PC-3 (cell line): Measurements from ENCODE around the gene UBE2H.

ENCODE experiments used
- CTCF ChIP-seq: fragments of 300-600 bp; sonication (generic); conservative IDR thresholded peaks from 2 replicates; pipeline ENCODE4 v1.5.1; 2017; ENCODE audit warnings: antibody characterized with exemption, low read depth, mild to moderate bottlenecking, low read length
- EZH2 ChIP-seq: fragments of 300-600 bp; sonication (generic); IDR thresholded peaks from one replicate; pipeline ENCODE4 v1.6.1; 2017; ENCODE audit warnings: antibody characterized with exemption, mild to moderate bottlenecking, low read length; ENCODE audit not compliant: unreplicated experiment
- EZH2phosphoT487 ChIP-seq: fragments of 300-600 bp; sonication (generic); IDR thresholded peaks from 2 replicates; pipeline ENCODE4 v1.6.1; 2018; ENCODE audit warnings: mild to moderate bottlenecking, antibody characterized with exemption, low read length, borderline replicate concordance

DNA sequence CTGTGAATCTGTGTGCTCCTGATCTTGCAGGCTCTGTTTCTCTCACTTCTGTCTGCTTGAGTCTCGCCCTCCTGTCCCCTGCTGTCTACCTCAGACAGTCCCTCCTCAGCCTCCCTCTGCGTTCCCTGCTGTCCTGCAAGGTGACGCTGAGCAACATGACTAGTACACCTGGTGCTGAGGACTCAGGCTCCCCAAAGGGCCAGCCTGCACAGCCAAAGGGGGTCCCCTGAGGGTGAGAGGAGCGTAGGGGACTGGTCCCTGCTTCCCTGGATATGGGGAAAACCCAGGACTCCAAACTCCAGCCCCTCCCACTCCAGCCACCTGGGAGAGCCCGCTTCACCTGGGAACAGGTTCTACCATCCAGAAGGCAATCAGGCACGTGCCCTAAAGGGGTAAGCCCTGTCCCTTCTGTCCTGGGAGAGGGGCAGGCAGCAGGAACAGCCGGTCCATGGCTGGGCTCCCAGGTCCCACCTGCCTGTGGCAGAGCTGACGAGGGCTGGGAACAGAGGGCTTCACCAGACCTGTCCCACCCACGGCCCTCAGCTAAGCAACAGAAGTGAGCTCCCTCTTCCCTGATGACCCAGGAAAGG lies 156.5 kb downstream of the UBE2H start:
- TF ChIP-seq CTCF = no peak
- no peak for TF ChIP-seq EZH2
- TF ChIP-seq EZH2phosphoT487 = no peak
